BJ (cell line): ENCODE measurements around the gene SULT1A3. TPM values are rescaled to one million over a fixed set of nuclear protein-coding genes. Genes with fewer than 3 reads are reported as not detected.

Experiments
- CTCF ChIA-PET: fragments of 350-600 bp; formaldehyde crosslinking; extraction: SDS; loops from one replicate; lab custom pipeline; 2021; ENCODE audit warnings: antibody characterized with exemption, inconsistent platforms; lab: Yijun Ruan, JAX
- POLR2A ChIA-PET: fragments of 300-600 bp; sonication (Branson Sonifier 250); formaldehyde crosslinking; extraction: SDS; loops from one replicate; lab custom pipeline; 2021; ENCODE audit warnings: antibody characterized with exemption; lab: Charles Lee
- DNase-seq: peaks from one replicate; pipeline ENCODE4 v3.0.0-alpha.2; 2011; ENCODE audit warnings: low read depth
- H3K27me3 ChIP-seq: 2 replicates; pipeline ENCODE4 v1.6.0; 2011; ENCODE audit warnings: low read length; ENCODE audit not compliant: control insufficient read depth, insufficient read depth
- H3K36me3 ChIP-seq: 2 replicates; pipeline ENCODE4 v1.5.1; 2011; ENCODE audit warnings: low read length; ENCODE audit not compliant: control insufficient read depth, insufficient read depth
- H3K4me3 ChIP-seq: 2 replicates; pipeline ENCODE4 v1.5.1; 2011; ENCODE audit warnings: low read depth, mild to moderate bottlenecking, control low read depth, low read length
- polyA plus RNA-seq: library from polyadenylated mRNA; depleted of rRNA; stranded (reverse); fragments of >200 nt; gene quantifications from 2 replicates; pipeline ENCODE4 v1.2.3, GENCODE V29; 2011
- TF ChIP-seq, protein P1 (sequence below): IDR thresholded peaks from 2 replicates; pipeline ENCODE4 v1.5.1; 2011; ENCODE audit warnings: low read depth, mild to moderate bottlenecking, control low read depth, inconsistent platforms, low read length, moderate library complexity; ENCODE audit not compliant: insufficient read depth

SULT1A3 gene
- polyA plus RNA-seq, 1 experiment = 6.2 TPM

DNA sequence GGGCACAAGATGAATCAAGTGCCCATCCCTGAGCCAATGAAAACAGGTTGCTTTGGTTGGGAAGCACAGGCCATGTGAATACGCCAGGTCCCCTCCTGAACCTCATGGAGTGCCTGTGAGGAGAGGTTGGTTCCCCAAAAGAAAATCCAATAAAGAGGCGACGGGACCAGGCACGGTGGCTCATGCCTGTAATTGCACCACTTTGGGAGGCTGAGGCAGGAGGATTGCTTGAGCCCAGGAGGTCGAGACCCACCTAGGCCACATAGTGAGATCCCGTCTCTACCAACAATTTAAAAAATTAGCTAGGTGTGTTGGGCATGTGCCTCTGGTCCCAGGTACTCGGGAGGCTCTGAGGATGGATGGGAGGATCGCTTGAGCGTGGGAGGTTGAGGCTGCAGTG lies 19.1 kb upstream of the SULT1A3 start:
- no peaks in the 10 kb centered on the region for H3K36me3 ChIP-seq
- TF ChIP-seq, protein P1, sequence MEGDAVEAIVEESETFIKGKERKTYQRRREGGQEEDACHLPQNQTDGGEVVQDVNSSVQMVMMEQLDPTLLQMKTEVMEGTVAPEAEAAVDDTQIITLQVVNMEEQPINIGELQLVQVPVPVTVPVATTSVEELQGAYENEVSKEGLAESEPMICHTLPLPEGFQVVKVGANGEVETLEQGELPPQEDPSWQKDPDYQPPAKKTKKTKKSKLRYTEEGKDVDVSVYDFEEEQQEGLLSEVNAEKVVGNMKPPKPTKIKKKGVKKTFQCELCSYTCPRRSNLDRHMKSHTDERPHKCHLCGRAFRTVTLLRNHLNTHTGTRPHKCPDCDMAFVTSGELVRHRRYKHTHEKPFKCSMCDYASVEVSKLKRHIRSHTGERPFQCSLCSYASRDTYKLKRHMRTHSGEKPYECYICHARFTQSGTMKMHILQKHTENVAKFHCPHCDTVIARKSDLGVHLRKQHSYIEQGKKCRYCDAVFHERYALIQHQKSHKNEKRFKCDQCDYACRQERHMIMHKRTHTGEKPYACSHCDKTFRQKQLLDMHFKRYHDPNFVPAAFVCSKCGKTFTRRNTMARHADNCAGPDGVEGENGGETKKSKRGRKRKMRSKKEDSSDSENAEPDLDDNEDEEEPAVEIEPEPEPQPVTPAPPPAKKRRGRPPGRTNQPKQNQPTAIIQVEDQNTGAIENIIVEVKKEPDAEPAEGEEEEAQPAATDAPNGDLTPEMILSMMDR = no peak
- no peak for DNase-seq
- peaks cover 1% of the 10 kb centered on the region; the same call in 1 of the 2 replicates for H3K27me3 ChIP-seq
- ChIA-PET CTCF (no interaction called here), POLR2A (no interaction called here)
- no peak overlapping the region for H3K4me3 ChIP-seq

DNA sequence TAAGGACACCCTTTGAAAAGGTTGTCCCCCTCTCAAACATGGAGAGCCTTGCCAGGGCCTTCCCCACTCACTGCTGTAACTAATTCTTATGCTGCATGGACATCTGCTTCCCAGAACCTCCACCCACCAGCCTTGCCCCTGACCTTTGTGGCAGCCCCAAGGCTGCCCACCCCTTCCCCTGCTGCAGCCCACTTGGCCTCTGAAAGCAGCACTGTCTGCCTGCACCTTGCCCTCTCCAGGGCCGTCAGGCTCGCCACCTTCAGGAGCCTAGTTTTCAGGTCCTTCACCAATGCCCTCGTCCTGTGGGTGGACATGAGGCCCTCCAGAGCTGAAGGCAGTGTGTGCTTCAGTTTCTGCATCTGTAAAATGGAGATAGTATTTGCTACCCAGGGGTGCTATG lies 18.3 kb upstream of the SULT1A3 start:
- H3K36me3 ChIP-seq = no peaks in the 10 kb centered on the region
- H3K27me3 ChIP-seq = peaks cover 1% of the 10 kb centered on the region; the same call in 1 of the 2 replicates
- H3K4me3 ChIP-seq = no peak overlapping the region
- TF ChIP-seq, protein P1 = no peak
- ChIA-PET POLR2A (interaction anchor here (0.7 kb wide), 1 partner anchor 69 kb away, joined by 15 read pairs; no protein-coding TSS in a partner anchor), CTCF (no interaction called here)
- no peak for DNase-seq

DNA sequence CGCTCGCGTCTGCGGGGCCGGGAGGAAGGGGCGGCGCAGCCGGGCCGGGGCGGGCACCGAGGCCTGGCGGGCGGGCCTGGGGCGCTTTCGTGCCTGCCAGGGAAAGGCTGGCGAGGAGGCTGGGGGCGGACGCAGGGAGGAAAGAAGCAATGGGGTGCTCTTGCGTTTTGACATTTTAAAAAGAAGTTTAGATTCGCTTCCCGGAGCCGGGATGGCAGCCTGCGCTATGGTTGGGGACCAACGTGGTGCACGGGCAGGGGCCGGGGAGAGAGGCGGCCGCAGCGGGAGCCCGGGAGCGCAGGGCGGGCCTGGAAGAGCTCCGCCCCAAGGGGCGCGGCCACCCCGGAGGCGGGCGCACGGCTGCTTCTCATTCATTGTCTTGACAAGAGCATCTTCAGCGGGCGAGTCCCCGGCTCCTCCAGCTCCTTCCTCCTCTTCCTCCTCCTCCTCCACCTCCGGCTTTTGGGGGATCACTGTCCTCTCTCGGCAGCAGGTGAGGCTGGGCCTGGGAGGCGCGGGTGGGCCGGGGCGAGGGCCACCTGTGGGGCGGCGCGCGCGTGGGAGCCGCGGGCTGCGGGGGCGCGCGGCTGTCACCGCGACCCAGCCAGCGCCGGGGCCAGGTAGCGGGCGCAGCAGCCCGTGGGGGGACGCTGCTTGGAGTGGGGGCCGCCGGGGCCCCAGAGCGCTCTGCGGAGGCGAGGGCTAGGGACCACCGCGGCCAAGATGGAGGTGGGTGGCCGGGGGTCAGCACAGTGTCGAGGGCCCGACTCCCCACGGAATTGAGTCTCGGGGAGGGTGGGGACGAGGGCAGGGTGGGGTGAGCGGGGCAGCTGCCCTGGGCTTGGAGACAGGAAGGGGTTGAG lies 15.6 kb upstream of the SULT1A3 start, which contains the start of gene CORO1A:
TSS of gene CORO1A (plus strand) at position 370 of the 863 bp plus-strand sequence. CDS start 1,608 bp downstream, outside the sequence.
- Histone ChIP-seq H3K4me3 (peak within 1 kb of the TSS; percentile 40), H3K36me3 (peaks cover 2% of the 10 kb centered on the region; the same call in 1 of the 2 replicates), H3K27me3 (peaks cover 1% of the 10 kb centered on the region; the same call in 1 of the 2 replicates)
- TF ChIP-seq, protein P1 = no peak
- ChIA-PET POLR2A (interaction anchor here (0.6 kb wide), 1 partner anchor 395 kb away, joined by 5 read pairs; no protein-coding TSS in a partner anchor), CTCF (no interaction called here)
- DNase-seq = peak; percentile 6

DNA sequence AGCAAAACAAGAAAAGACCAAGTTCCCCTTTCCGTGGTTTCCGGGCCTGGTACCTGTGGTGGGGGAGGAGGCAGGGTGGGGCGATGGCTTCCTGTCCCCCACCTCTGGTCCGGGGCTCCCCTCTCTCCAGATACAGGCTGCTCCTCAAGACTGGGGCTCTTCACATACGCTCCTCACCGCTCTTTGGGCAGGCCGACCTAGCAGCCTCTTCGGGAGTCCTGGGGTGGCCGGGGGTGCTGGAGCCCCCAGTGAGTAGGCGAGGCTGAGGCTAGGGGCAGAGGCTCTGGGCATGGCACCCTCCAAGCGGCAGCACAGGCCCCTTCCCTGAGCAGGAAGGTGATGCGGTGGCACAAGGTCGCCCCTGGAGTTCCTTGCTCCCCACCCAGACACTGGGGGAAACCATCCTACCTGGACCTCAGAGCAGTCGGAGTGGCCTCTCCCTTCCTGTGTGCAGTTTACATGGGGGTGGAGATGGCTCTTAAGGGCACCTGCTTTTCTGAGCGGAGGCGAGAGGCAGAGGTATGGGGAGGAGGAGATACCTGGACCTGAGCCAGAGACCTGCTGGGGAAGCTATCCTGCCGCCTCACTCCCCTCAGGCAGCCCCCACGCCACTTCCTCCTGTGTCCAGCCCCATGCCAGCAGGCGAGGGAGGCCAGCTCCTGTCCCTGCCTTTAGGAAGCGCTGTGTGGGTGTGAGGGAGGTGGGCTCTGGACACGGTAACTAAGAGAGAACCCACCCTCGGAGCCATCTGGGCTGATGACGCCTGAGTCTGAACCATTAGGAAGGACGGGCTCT lies 14.8 kb upstream of the SULT1A3 start:
- peaks cover 1% of the 10 kb centered on the region; the same call in 1 of the 2 replicates for H3K27me3 ChIP-seq
- DNase-seq = no peak
- CTCF ChIA-PET = no interaction called here
- peak overlapping the region; percentile 40 for H3K4me3 ChIP-seq
- POLR2A ChIA-PET = no interaction called here
- peaks cover 2% of the 10 kb centered on the region; the same call in 1 of the 2 replicates for H3K36me3 ChIP-seq
- TF ChIP-seq, protein P1 = no peak
